ENCODE data around the gene TCEANC2.

TCEANC2 gene

DNA sequence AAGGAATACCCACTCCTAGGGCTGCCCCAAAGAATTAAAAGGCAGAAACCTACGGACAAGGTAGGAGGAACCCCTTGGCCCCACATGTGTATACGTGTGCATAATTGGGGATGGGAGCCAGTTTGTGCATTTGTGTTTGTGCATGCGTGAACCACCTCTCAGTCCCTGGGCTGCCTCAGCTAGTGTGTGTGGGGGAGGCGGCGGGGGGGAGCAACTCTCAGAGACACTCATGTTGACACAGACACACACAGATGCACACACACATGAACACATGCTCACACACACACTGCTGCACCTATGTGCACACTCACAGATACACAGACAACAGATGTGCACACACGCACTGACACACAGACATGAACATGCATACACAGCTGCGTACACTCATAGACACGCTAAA is 40.5 kb upstream of the TCEANC2 start:
- Histone ChIP-seq H3K36me3 (no peaks in the 10 kb centered on the region), H3K4me3 (no peak overlapping the region), H3K27me3 (peaks cover 0 to 60% of the 10 kb centered on the region in 2 donors), H3K27ac (no peak overlapping the region), H3K9me3 (no peaks in the 10 kb centered on the region), H3K4me1 (no peaks in the 10 kb centered on the region)
- peak in 1 of 2 donors; percentile 44 for DNase-seq
- intact Hi-C loops (cut with DNase I; ENCODE audit: low total_unique reads) = no loop called here
- TF ChIP-seq, protein P1, sequence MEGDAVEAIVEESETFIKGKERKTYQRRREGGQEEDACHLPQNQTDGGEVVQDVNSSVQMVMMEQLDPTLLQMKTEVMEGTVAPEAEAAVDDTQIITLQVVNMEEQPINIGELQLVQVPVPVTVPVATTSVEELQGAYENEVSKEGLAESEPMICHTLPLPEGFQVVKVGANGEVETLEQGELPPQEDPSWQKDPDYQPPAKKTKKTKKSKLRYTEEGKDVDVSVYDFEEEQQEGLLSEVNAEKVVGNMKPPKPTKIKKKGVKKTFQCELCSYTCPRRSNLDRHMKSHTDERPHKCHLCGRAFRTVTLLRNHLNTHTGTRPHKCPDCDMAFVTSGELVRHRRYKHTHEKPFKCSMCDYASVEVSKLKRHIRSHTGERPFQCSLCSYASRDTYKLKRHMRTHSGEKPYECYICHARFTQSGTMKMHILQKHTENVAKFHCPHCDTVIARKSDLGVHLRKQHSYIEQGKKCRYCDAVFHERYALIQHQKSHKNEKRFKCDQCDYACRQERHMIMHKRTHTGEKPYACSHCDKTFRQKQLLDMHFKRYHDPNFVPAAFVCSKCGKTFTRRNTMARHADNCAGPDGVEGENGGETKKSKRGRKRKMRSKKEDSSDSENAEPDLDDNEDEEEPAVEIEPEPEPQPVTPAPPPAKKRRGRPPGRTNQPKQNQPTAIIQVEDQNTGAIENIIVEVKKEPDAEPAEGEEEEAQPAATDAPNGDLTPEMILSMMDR (IDR thresholded peaks at IDR 0.05) = no peak

DNA sequence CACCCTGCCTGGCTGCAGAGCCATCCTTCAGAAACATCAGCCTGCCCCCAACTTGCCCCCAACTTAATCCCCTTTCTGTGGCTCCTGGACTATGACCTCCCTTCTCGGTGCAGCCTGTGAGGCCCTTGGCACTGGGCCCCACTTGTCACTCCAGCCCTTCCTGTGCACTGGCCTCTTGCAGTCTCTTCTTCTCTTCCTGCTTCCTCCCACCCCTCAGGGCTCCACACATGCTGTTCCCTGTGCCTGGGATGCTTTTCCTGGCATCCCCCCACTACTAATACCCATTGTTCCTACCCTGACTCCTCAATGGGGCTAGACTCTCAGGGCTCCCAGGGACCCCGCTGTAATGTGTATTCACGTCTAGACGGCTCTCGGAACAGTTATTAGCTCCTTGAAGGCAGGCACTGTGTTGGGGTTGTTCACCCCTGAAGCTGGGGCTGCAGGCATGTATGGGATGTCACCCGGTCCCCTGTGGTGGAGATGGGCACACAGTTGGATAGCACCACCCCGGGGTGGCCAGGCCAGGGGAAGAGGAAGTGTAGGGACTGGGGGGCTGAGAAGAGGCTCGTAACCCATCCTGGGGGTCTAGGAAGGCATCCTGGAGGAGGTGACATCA is 39.9 kb upstream of the TCEANC2 start:
- TF ChIP-seq, protein P1 (IDR thresholded peaks at IDR 0.05) = no peak
- intact Hi-C loops (cut with DNase I; ENCODE audit: low total_unique reads) = no loop called here
- Histone ChIP-seq H3K36me3 (no peaks in the 10 kb centered on the region), H3K9me3 (no peaks in the 10 kb centered on the region), H3K4me3 (no peak overlapping the region), H3K4me1 (no peaks in the 10 kb centered on the region), H3K27me3 (peaks cover 0 to 56% of the 10 kb centered on the region in 2 donors), H3K27ac (no peak overlapping the region)
- peak in 1 of 2 donors; percentile 27 for DNase-seq

DNA sequence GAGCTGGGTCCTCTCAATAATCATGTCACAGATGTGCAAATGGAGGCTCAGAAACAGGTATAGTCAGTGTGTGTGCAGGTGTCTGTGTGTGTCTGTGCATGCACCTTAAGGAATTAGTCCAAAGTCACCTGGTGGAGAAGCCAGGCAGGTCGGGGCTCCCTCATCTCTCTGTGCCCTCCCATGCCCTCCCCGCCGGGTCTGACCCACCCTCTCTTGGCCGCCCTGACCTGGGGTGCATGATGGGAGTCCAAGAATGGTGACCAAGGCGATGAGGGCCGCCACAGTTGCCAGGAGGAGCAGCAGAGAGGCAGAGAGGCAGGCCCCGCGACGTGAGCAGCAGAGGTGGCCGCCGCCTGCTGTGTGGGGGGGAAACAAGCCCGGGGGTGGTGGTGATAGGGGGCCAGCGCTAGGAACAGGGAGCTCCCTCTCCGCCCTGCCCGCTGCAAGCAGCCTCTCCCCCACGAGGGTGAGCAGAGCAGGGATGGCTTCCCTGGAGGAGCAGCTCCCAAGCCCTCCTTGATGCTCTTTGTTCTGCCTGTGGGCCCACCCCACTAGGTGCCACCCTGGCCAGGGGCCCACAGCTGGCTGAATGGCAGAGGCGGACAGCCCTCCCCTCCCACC is 39.3 kb upstream of the TCEANC2 start:
- Histone ChIP-seq H3K36me3 (no peaks in the 10 kb centered on the region), H3K4me1 (no peaks in the 10 kb centered on the region), H3K4me3 (no peak overlapping the region), H3K9me3 (no peaks in the 10 kb centered on the region), H3K27me3 (peaks cover 0 to 50% of the 10 kb centered on the region in 2 donors), H3K27ac (no peak overlapping the region)
- TF ChIP-seq, protein P1 (IDR thresholded peaks at IDR 0.05) = no peak
- intact Hi-C loops (cut with DNase I; ENCODE audit: low total_unique reads) = no loop called here
- peak in 1 of 2 donors; percentile 53 for DNase-seq

DNA sequence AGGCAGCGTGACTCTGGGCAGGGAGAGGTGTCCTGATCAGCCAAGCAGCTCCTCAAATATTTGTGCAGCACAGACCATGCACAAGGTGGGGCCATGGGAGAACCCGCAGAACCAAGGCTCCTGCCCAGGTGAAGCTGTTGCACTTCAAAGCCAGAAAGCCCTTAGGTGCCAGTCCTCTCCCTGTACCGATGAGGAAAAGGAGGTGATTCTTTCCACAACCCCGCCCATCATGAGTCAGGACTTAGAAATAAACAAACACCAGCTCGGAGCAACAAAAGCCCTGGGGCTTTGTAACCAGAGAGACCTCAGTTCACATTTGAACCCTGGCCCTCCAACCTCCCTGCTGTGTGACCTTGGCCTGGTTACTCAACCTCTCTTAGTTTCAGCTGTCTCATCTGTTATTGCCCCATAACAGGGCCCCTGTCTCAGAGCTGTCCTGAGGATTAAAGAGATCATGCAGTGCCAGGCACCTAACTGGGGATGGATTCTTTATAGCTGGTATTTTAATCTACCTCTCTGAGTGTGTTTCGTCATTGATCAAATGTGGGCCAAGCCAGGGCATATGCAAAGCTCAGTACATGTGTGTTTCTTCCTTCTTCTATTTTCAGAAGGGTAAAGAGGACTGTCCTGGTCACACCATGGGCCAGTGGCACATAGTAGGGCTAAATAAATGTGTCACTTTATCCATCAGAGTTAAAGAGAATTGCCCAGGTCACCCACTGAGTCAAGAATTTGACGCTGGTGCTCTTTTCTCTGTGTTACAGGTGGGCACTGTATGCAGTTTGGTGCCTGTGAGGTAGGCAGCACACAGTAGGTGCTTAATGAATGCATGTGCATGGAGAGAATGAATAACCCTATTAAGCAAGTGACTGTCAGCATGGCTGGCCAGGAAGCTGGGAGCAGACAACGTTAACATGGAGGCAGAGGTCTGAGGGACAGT is 36.8 kb upstream of the TCEANC2 start:
- no peak for DNase-seq
- TF ChIP-seq, protein P1 (IDR thresholded peaks at IDR 0.05) = no peak
- Histone ChIP-seq H3K4me3 (no peak overlapping the region), H3K9me3 (no peaks in the 10 kb centered on the region), H3K27me3 (peaks cover 0 to 38% of the 10 kb centered on the region in 2 donors), H3K27ac (no peak overlapping the region), H3K36me3 (no peaks in the 10 kb centered on the region), H3K4me1 (no peaks in the 10 kb centered on the region)
- intact Hi-C loops (cut with DNase I; ENCODE audit: low total_unique reads) = no loop called here

DNA sequence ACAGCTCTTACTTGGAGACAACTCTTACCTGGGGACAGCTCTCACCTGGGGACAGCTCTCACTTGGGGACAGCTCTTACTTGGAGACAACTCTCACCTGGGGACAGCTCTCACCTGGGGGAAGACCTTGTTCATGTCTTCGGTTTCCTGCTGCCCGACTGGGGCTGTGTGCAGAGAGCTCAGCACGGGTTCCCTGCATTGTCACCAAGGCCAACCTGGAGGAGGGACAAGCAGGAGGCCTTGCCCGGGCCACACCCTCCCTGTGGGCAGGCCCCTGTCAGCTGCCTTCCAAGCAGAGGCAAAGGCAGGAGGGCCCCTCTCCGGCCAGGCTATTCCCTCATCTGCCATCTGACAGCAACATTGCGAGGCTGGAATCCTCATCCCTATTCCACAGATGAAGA is 35.4 kb upstream of the TCEANC2 start, which contains the start of gene LDLRAD1:
Gene LDLRAD1, minus strand, starts transcription at position 208 of the 400 bp plus-strand sequence. Its CDS starts 74 bp downstream, at position 134.
- TF ChIP-seq, protein P1 (IDR thresholded peaks at IDR 0.05) = no peak
- Histone ChIP-seq H3K9me3 (no peaks in the 10 kb centered on the region), H3K27ac (no peak within 1 kb of the TSS), H3K36me3 (no peaks in the 10 kb centered on the region), H3K4me3 (no peak within 1 kb of the TSS), H3K27me3 (peaks cover 0 to 32% of the 10 kb centered on the region in 2 donors), H3K4me1 (no peaks in the 10 kb centered on the region)
- no peak for DNase-seq
- intact Hi-C loops (cut with DNase I; ENCODE audit: low total_unique reads) = no loop called here

Measured in tibial artery (tissue), 4 donors.